ENCODE measurements around the gene PKN2.

PKN2 gene

DNA sequence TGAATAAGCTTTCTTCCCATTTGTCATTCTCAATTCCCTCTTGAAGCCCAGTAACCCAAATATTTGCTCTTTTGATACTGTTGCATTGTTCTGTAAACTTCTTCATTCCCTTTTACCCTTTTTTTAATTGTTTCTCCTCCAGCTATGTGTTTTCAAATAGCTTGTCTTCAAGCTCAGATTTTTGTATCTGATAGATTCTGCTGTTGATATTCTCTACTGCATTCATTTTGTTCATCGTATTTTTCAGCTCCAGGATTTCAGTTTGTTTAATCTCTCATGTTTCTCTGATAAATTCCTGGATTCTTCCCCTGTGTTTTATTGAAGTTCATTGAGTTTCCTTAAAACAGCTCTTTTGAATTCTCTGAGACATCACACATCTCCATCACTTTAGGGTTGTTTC, 51.8 kb downstream of the PKN2 start:
- no peak for DNase-seq

DNA sequence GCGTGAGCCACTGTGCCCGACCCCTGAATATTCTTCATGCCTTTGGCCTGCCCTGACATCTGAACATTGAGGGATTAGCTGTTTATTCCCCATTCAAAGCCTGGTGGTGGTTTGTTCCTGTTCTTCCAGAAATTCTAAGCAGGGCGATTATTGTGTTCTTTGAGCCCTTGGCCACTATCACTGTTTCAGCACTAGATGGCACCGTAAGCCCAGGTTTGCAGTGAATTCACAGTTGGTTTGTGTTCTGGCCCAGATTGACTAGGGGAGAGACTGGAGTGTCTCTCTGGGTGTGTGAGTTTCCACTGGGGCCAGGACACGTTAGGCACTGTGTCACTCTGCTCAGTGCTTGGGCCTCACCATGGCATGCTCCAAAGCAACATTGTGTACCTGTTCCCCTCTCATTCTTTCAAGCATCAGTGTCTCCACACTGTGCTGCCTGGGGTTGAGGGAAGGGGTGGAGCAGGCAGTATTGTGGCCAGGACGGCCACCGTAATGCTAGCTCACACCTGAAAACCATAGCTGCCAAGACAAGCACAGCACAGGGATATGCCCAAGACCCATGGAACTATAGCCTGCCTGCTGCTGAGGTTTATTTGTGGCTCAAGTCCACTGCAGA, 52.7 kb downstream of the PKN2 start:
- no peak for DNase-seq

DNA sequence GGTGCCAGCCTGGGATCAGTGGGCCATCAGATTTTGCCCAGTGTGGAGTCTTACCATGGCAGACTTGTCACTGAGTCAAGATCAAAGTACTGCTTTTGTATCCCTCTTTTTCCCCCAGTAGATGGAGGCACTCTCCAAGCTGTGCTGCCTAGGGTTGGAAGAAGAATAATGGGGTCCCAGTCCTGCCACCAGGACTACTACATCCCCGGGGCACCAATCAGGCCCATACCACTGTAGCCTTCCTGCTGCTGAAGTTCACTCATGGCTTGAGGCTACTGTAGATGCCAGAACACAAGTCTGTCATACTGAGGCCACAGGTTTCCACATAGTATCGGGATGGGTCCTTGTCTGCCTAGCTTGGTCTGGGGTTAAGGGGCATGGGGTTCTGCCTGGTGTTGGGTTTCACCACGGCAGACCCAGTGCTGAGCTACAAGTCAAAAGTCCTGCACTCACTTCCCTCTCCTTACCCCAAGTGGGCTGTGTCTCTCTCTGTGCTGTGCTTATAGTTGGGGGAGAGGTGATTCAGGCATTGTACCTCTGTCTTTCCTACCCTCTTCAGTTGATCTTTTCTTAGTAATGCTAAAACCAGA, 53.4 kb downstream of the PKN2 start:
- DNase-seq: no peak

DNA sequence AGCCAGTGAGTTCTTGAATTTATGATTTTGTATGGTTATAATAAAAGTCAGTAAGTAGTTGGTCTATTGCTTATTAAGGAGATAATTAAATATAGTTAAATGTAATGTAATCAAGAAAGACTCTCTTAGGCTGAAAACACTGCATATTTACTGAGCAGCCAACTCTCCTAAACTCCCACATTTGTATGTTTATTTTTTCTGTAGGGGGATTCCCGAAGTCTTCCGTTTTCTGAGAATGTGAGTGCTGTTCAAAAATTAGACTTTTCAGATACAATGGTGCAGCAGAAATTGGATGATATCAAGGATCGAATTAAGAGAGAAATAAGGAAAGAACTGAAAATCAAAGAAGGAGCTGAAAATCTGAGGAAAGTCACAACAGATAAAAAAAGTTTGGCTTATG, 56.7 kb downstream of the PKN2 start:
- no peak for DNase-seq

DNA sequence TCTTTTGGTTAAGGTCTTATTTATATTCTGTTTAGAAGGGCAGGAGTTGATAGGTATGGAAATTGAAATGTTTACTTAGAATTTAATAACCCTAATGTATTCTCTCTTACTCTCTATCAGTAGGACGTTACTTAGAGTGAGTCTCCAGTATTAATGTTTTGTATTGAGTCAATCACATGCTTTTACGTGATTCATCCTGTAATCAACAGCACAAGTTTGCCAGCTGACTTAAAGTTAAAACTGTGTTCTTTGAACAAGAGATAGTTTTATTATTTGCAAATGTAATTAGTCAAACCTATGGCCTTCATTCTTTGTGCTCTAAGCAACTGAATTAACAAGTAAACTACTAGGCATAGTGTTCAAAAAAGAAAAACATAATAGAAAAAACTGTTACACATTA, 57.3 kb downstream of the PKN2 start:
- no peak for DNase-seq

DNA sequence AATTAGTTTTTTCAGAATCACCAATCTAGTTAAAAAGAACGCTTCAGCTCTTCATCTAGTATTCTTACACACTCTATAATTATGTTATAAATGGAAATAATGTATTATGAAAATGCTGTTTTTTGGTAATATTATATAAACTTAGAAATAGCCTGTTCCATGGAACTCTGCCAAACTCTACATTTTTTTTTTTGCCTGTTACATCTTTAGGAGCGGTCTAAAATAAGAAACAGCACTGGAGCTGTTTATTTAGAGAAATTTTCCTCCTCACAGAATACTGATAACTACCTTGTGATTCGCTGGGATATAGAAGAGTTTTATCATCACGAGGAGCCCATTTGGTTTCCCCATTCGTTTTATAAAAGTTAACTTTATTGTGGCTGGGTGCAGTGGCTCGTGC, 58.5 kb downstream of the PKN2 start:
- no peak for DNase-seq

DNA sequence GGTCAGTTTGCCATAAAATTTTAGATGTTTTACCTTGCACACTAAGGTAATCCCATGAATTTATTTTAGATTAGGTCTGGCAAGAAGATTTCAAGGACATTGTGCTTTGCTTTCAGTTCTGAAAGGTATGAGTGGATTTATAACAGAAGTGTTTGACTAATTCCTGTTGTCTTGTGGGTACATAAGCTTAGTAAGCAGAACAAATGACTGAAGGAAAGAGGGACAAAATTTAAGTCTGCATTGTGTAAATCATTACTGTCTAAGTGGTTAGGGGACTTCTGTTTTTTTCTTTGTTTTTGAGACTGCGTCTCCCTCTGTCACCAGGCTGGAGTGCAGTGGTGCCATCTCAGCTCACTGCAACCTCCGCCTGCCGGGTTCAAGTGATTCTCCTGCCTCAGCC, 60.1 kb downstream of the PKN2 start:
- DNase-seq: no peak

DNA sequence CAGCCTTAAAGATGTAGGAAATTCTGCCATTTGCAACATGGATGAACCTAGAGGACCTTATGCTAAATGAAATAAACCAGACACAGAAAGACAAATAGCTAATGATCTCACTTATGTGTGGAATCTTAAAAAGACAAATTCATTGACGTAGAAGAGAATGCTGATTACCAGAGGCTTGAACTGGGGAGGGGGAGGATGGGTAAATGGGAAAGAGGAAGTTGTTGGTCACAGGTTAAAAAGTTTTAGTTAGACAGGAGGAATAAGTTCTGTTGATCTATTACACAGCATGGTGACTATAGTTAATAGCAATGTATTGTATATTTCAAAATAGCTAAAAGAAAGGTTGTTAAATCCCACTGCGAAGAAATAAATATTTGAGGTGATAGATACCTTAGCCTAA, 62.8 kb downstream of the PKN2 start:
- DNase-seq: no peak

DNA sequence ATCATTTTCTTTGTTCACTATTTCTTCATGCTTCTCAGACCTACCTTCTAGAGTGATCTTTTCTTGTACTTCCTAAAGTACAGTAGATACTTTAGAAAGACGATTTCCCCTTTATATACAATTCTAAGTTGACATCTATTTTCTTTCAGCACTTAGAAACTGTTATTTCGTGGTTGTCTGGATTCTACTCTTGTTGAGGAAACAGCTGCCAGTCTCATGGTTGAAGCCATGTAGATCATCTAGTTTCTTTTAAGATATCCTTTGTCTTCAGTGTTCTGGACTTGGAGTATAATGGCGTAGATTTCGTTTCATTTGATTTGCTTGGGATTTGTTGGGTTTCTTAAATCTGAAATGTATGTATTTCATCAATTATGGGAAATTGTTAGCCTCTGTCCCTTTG, 67.6 kb downstream of the PKN2 start:
- no peak for DNase-seq

DNA sequence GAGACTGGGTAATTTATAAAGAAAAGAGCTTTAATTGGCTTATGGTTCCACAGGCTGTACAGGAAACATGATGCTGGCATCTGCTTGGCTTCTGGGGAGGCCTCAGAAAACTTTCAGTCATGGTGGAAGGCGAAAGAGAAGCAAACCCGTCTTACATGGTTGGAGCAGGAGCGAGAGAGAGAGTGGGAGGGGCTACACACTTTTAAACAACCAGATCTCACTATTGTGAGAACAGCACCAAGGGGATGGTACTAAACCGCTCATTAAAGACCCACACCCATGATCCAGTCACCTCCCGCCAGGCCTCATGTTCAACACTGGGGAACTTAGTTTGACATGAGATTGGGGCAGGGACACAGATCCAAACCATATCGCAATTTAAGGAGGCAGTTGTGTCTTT, 69.4 kb downstream of the PKN2 start:
- DNase-seq: no peak

DNA sequence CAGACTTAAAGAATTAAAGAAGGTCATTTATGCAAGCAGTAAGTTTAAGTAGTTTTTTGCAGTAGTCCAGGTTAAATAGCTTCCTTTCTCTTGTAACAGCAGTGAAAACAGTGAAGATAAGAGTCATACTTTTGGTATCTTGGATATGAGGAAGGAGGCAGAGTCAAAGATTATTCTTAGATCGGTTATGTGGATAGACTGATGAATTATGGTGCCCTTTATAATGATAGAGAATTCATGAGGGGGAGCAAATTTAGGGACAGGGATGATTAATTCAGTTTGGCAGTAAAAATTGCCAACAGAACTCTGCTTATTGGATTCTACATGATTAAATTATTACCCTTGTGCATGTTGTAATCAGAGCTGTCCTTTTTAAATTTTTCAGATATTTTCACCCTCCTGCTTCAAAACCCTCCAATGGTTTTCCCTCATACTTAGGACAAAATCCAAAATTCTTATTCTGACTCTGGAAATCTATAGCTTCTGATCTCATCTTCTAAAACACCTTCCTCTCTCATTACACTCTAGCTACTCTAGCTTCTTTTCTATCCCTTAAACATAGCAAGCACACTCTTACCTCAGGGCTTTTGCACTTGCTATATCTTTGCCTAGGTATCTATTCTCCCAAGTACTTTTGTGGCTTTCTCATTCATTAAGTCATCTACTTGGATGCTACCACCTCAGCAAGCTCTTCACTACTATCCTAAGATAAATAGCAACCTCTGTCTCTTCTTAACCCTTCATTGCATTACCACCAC, 79.8 kb downstream of the PKN2 start:
- DNase-seq: no peak

DNA sequence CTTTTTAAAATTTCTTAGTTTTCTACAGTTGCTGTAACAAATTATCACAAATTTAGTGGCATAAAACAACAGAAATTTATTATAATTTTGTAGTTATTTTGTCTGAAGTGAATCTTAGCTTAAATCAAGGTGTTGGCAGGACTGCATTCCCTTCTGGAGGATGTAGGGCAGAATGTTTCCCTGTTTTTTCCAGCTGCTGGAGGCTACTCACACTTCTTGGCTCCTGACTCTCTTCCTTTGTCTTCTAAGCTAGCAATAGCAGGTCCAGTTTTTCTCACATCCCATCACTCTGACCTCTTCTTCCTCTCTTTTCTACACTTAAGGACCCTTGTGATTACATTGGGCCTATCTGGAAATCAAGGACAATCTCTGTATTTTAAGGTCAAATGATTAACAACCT, 84.1 kb downstream of the PKN2 start:
- no peak for DNase-seq

DNA sequence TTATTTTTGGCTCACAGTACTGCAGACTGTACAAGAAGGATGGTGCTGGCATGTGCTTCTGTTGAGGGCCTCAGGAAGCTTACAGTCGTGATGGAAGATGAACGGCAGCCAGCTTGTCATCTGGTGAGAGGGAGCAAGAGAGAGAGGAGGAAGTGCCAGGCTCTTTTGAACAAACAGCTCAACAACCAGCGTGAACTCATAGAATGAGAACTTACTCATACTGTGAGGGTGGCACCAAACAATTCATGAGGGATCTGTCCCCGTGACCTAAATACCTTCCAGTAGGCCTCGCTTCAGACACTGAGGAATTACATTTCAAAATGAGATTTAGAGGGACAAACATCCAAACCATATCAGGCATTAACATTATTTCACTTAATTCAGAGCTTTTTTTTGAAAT, 84.7 kb downstream of the PKN2 start:
- DNase-seq: no peak

DNA sequence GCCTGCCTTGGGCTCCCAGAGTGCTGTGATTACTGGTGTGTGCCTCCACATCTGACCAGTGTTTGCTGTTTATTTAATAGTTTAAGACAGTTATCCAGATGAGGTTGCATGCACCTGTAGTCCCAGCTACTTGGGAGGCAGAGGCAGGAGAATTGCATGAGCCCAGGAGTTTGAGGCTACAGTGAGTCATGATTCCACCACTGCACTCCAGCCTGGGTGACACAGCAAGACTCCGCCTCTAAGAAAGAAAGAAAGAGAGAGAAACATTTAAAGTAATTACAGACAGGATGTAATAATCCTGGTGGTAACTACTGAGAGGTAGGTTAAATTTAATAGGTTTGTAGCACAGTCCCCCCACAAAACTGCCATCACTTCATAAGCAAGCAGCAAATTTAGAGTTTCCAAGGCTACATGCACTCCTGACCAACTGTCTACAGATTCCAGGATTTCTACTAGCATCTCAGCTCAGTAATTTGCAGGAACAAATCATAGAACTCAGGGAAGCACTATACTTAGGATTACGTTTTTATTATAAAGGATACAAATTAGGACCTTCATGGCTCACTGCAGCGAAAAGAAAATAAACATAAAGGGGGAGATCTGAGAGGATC, 89.6 kb downstream of the PKN2 start:
- no peak for DNase-seq

DNA sequence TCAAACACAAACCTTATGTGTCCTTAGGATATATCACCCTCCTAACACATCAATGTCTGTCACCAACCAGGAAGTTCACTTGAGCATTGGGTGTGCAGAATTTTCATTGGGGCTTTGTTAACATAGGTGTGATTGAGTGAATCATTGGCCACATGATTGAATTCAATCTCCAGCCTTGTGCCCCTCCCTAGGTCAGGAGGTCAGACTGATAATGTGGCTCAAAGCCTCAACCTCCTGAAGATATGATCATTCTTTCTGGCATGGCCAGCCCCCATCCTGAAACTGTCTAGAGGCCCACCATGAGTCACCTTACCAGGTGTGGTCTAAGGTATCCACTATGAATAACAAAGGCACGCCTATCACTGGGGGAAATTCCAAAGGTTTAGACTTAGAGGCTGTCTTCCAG, 90.1 kb downstream of the PKN2 start:
- DNase-seq: no peak

DNA sequence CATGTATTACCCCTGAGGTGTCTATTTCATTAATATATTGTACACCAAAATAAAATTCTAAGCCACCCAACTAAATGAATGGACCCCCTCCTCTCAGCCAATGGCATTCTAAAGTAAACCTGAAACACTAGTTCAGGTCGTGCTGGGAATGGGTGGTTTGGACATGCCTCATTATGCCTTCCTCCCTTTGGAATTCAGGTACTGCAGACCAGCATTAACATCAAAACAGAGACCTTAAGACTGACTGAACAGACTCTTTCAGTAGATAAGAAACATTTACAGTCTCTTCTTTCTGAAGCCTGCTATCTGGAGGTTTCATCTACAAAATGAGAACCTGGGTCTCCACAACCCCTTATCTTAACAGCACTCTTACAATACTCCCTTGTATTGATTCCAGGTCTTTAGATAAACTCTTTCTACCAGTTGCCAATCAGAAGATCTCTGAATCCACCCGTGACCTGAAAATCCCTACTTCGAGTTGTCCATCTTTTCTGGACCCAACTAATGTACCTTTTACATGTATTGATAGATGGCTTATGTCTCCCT, 93.6 kb downstream of the PKN2 start:
- no peak for DNase-seq

DNA sequence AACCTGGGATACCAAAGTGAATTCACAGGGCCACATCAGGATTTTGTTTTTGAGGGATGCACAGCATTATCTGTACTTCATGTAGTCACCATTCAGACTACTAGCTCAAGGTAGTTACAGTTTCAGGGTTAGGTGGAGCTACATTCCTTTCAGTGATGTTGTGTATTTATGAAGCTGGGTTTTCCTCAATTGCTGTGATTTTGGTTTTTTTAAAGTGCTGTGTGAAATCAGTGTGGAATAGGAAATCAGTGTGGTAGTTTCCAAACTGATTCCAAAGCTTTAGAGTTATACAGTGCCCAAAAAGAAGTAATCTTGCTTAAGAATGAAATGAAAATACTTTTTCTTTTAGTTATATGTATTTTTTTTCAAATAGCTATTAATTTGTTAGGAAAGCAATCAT, 95.8 kb downstream of the PKN2 start:
- no peak for DNase-seq

DNA sequence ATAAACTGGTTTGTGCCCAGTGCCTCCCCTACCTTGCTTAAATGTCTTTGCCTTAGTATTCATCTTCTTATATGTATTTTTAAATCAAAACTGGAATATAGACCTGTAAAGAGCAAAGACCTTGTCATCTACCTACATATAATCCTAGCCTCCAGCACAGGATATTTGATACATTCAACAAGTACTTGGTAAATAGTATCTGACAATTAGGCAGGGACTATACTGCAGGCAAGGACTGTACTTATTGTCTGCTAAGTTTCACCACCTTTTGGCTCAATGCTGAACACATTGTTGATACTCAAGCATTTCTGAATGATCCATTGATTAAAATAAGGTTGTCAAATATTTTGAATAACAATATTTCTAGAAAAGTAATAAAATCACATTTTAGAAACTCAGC, 96.4 kb downstream of the PKN2 start:
- DNase-seq: no peak

DNA sequence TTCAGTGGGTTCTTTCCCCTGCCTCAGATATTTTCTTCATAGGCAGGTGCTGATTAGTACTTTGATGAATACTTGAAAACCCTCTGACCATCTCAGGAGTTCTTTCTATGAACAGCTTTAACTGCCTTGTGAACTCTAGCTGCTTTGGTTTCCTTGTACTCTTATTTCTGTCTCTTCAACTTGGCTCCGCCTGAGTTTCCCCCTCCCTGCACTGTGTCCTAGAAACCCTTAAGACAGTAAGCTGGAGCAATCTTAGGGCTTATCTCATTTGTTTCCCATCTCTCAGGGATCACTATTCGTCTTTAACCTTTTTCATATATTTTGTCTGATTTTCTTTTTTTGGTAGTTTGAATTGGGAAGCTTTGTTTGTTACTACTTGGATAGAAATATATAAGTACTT, 99.1 kb downstream of the PKN2 start:
- no peak for DNase-seq

DNA sequence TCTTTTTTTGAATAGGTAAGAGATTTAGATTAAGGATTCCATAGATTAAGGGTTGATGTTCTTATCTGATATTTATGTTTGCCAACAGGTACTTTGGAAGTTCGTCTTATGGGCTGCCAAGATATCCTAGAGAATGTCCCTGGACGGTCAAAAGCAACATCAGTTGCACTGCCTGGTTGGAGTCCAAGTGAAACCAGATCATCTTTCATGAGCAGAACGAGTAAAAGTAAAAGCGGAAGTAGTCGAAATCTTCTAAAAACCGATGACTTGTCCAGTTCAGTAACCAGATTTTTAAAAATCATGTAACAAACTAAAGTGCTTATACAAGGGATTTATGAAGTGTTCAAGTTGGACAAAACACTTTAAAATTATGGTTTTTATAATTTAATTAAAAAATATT, 100.5 kb downstream of the PKN2 start:
- no peak for DNase-seq

DNA sequence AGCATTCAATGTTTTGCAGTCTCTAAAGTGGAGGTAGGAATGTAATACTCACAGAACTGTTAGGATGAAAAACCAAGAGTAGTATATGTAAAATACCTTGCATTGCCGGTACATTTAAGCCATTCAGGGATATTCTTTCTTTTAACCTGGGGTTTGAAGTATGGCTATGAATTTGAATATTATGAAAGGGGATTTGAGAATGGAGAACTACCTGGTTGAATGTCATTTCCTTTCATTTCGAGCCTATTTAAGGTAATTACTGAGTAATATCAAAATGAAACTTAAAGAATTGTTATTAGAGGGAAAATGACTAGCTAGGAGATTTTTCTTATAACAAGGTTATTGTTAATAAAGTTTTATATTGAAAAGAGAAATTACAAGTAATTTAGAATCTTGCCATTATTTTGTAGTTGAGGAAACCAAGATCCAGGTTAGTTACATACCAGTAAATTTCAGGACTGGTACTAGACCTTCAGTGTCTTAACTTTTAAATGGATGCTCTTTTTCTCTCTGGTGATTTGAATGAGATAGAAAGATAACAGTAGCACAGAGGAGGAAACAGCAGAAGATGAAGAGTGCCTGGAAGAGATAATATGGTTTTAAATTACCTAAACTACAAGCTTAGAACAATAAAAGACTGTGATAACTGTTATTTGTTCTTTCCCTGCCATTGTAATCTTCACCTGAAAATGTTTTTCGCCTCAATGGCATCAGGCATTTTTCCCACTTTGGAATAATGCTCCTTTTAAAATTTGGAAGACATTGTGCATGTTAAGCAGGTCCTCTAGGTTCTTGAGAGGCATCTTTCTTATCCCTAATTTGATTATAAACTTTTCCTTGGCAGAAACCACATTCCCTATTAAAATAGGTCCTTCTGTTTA, 103.2 kb downstream of the PKN2 start:
- no peak for DNase-seq

DNA sequence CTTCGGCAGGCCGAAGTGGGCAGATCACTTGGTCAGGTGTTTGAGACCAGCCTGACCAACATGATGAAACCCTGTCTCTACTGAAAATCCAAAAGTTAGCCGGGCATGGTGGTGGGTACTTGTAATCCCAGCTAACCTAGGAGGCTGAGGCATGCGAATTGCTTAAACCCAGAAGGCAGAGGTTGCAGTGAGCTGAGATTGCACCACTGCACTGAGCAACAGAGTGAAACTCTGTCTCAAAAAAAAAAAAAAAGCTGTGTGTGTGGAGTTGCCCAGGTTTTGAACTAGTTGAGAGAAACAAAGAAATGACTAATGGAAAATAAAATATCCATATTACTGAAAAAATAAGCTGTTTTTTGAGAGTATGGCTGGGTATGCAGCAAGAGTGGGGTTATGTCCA, 107.1 kb downstream of the PKN2 start:
- DNase-seq: no peak

DNA sequence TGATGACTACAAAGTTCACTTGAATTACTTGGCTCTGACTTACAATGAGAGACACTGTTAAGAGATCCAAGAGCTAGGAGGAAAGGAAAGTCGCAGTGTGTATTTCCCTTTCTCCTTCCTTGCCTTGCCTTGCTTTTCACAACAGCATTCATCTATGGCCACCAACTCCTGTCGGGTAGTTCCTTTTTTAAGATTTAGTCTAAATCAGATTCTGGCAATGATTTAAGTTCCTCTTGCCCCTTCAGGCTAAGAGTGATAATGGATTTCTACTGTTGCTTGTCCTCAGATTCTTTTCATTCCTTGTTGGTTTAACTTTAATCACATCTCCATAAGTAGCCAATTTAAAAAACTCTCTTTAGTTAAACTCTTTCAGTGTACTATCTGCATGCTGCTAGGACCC, 115.4 kb downstream of the PKN2 start:
- DNase-seq: no peak

All from DMS79 (cell line).